ENCODE measurements around the gene GRIN1.

Gene GRIN1

DNA sequence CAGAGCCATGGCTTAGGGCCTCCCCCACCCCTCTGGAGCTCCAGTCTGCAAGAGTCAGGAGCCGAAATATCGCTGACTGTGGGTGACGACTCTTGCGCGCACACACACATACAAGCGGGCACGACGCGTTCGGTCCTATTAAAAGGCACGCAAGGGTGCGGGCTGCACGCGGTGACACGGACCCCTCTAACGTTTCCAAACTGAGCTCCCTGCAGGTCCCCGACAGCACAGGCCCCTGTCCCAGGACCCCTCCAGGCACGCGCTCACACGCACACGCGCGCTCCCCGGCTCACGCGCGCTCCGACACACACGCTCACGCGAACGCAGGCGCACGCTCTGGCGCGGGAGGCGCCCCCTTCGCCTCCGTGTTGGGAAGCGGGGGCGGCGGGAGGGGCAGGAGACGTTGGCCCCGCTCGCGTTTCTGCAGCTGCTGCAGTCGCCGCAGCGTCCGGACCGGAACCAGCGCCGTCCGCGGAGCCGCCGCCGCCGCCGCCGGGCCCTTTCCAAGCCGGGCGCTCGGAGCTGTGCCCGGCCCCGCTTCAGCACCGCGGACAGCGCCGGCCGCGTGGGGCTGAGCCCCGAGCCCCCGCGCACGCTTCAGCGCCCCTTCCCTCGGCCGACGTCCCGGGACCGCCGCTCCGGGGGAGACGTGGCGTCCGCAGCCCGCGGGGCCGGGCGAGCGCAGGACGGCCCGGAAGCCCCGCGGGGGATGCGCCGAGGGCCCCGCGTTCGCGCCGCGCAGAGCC lies at the start of gene GRIN1:
GRIN1 (plus strand) TSS at position 433 of the 746 bp plus-strand sequence. CDS start 333 bp downstream, outside the sequence.
- Histone ChIP-seq H3K4me1 (ENCODE audit: control insufficient read depth, insufficient read depth, low read length) (no peaks in the 10 kb centered on the region), H3K27me3 (ENCODE audit: control insufficient read depth, insufficient read depth, low read length) (peaks cover 64% of the 10 kb centered on the region), H3K36me3 (ENCODE audit: control insufficient read depth, insufficient read depth, low read length) (no peaks in the 10 kb centered on the region), H3K4me3 (ENCODE audit: low read depth, low read length) (peak within 1 kb of the TSS; percentile 39), H3K9ac (ENCODE audit: low read depth, low read length) (no peak within 1 kb of the TSS), H3K9me3 (ENCODE audit: control insufficient read depth, insufficient read depth, low read length) (no peaks in the 10 kb centered on the region)

DNA sequence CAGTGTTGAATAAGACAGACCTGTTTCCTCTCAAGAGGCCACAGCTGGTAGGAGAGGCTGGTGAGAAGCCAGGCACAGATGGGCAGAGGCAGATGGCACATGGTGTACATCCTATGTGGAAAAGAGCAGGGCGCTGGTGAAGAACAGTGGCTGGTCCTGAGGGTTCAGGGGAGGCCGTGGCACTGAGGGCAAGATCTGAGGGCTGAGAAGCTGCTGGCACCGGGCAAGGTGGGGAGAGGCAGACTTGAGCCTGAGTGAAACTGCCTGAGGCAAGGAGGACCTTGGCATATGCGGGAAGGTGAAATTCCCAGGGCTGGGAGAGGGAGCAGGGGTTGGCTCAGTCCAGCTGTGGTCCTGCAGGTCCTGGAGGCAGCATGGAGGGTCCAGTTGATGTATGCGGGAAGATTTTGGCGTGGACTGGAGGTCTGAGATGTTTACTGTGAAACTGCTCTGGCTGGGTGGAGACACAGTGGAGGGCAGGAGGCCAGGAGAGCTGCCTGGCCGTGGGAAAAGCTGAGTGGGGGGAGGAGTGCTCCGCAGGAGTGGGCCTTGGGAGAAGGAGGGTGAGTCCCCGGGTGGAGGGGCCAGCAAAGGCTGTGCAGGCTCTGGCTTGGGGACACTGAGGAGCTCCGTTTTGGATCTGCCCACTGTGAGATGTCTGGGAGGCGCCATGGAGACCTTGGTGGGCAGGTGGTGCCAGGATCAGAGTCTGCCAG lies 49.6 kb upstream of the GRIN1 start:
- H3K4me3 ChIP-seq (ENCODE audit: low read depth, low read length) = no peak overlapping the region
- no peaks in the 10 kb centered on the region for H3K9me3 ChIP-seq (ENCODE audit: control insufficient read depth, insufficient read depth, low read length)
- H3K36me3 ChIP-seq (ENCODE audit: control insufficient read depth, insufficient read depth, low read length) = peaks cover 13% of the 10 kb centered on the region
- peaks cover 2% of the 10 kb centered on the region for H3K4me1 ChIP-seq (ENCODE audit: control insufficient read depth, insufficient read depth, low read length)
- H3K9ac ChIP-seq (ENCODE audit: low read depth, low read length) = no peak overlapping the region
- peaks cover 4% of the 10 kb centered on the region for H3K27me3 ChIP-seq (ENCODE audit: control insufficient read depth, insufficient read depth, low read length)

GRCh38 chr9:137095664-137096517 lies 43.1 kb upstream of the GRIN1 start:
- Histone ChIP-seq H3K9ac (ENCODE audit: low read depth, low read length) (no peak overlapping the region), H3K27me3 (ENCODE audit: control insufficient read depth, insufficient read depth, low read length) (no peaks in the 10 kb centered on the region), H3K9me3 (ENCODE audit: control insufficient read depth, insufficient read depth, low read length) (no peaks in the 10 kb centered on the region), H3K4me1 (ENCODE audit: control insufficient read depth, insufficient read depth, low read length) (no peaks in the 10 kb centered on the region), H3K4me3 (ENCODE audit: low read depth, low read length) (no peak overlapping the region), H3K36me3 (ENCODE audit: control insufficient read depth, insufficient read depth, low read length) (peaks cover 28% of the 10 kb centered on the region)

DNA sequence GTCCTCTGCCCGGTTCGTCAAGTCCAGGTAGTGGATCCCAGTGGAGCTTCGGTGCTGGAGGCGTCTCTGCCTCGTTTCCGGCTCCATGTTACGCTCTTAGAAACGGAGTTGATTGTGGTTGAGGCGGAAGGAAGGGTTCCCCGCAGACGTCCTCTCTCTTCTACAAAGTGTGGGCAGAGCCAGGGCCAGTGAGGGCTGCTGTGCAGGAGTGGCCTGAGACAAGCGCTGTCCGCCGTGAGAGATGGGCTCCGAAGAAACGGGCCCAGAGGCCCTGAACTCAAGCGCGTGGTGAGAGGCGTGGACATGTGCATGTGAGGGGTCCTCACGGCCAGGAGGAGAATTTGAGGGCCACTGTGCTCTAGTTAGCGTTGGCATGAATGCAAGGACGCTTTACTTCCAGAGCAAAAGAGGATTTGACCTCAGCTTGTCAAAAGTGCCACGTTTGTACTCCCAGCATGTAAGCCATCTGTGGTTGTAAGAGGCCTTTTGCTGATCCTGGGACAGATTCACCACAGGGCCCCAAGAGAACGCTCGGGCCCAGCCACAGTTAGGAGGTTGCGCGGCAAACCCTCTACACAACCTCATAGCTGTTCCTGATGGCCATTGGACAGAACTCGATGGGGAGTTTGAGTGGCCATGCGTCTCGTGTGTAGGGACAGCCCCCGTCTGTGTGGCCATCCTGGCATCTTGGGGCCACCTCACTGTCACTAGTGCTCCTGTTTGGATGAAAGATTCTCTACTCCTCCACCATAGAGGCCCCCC lies 42.0 kb upstream of the GRIN1 start:
- H3K4me3 ChIP-seq (ENCODE audit: low read depth, low read length) = no peak overlapping the region
- no peaks in the 10 kb centered on the region for H3K9me3 ChIP-seq (ENCODE audit: control insufficient read depth, insufficient read depth, low read length)
- no peaks in the 10 kb centered on the region for H3K27me3 ChIP-seq (ENCODE audit: control insufficient read depth, insufficient read depth, low read length)
- peaks cover 30% of the 10 kb centered on the region for H3K36me3 ChIP-seq (ENCODE audit: control insufficient read depth, insufficient read depth, low read length)
- no peak overlapping the region for H3K9ac ChIP-seq (ENCODE audit: low read depth, low read length)
- no peaks in the 10 kb centered on the region for H3K4me1 ChIP-seq (ENCODE audit: control insufficient read depth, insufficient read depth, low read length)

DNA sequence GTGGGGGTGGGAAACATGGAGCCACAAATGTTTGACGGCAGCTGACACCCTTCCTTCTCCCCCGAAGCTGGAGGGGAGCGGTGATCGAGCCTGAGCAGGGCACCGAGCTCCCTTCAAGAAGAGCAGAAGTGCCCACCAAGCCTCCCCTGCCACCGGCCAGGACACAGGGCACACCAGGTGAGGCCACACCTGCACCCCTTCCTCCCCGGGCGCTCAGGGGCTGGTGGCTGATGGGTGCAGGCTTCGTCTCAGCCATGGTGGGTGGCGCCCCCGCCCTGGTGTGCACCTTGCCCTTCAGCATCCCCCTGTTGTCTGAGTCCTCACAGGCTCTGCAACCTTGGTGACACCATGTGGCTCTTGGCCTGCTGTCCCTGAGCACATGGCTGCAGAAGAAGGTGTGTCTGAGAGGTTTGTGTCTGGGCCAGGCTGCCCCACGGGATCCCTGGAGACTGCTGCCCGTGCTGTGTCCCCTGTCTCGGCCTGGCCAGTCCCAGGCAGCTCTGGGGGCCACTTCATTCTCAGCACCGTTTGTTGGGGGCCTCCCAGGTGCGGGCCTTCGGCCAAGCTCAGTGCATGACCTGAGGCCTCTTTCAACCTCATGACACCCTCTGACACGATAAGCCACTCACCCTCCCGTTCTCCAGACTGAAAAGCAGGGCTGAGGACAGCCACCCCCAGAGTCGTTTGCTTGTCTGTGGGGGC lies 41.0 kb upstream of the GRIN1 start:
- Histone ChIP-seq H3K4me1 (ENCODE audit: control insufficient read depth, insufficient read depth, low read length) (no peaks in the 10 kb centered on the region), H3K27me3 (ENCODE audit: control insufficient read depth, insufficient read depth, low read length) (no peaks in the 10 kb centered on the region), H3K9ac (ENCODE audit: low read depth, low read length) (no peak overlapping the region), H3K9me3 (ENCODE audit: control insufficient read depth, insufficient read depth, low read length) (peaks cover 5% of the 10 kb centered on the region), H3K4me3 (ENCODE audit: low read depth, low read length) (no peak overlapping the region), H3K36me3 (ENCODE audit: control insufficient read depth, insufficient read depth, low read length) (peaks cover 39% of the 10 kb centered on the region)

GRCh38 chr9:137099231-137099630 lies 39.7 kb upstream of the GRIN1 start:
- no peaks in the 10 kb centered on the region for H3K4me1 ChIP-seq (ENCODE audit: control insufficient read depth, insufficient read depth, low read length)
- H3K4me3 ChIP-seq (ENCODE audit: low read depth, low read length) = no peak overlapping the region
- H3K9ac ChIP-seq (ENCODE audit: low read depth, low read length) = no peak overlapping the region
- no peaks in the 10 kb centered on the region for H3K27me3 ChIP-seq (ENCODE audit: control insufficient read depth, insufficient read depth, low read length)
- H3K36me3 ChIP-seq (ENCODE audit: control insufficient read depth, insufficient read depth, low read length) = peaks cover 50% of the 10 kb centered on the region
- peaks cover 5% of the 10 kb centered on the region for H3K9me3 ChIP-seq (ENCODE audit: control insufficient read depth, insufficient read depth, low read length)

GRCh38 chr9:137103206-137103999 lies 35.6 kb upstream of the GRIN1 start:
- Histone ChIP-seq H3K9me3 (ENCODE audit: control insufficient read depth, insufficient read depth, low read length) (peaks cover 5% of the 10 kb centered on the region), H3K27me3 (ENCODE audit: control insufficient read depth, insufficient read depth, low read length) (no peaks in the 10 kb centered on the region), H3K4me1 (ENCODE audit: control insufficient read depth, insufficient read depth, low read length) (no peaks in the 10 kb centered on the region), H3K36me3 (ENCODE audit: control insufficient read depth, insufficient read depth, low read length) (peaks cover 63% of the 10 kb centered on the region), H3K4me3 (ENCODE audit: low read depth, low read length) (no peak overlapping the region), H3K9ac (ENCODE audit: low read depth, low read length) (no peak overlapping the region)

DNA sequence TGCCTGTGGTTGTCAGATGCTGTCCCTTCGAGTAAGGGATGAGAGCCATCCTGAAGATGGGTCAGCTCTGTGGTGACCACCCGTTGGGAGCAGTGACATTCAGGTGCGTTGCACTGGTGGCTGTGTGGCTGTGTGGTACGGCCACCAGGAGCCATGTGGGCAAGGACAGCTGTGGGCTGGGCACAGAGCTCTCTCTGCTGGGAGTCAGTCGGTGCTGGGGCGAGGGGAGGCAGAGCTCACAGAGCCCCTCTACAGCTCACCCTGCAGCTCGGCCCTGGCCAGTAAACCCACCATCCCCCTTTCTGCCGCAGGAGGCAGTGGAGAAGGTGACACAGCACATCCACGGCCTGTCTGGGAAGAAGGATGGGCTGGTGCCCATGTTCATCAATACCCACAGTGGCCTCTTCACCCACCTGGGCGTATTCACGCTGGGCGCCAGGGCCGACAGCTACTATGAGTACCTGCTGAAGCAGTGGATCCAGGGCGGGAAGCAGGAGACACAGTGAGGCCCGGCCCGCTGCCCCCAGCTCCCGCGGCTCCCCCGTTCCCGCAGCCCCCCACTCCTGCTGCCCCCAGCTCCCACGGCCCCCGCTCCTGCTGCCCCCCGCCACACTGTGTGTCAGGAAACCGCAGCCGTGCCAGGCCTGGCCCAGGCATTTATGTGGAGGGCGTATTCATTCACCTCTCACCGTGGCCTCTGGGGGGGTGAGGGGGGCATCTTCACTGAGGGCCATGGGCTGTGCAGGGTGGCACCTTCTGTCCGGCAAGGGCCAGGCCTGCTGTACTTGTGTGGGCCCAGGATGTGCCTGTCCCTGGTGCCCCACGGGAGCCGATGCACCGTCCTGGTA lies 32.9 kb upstream of the GRIN1 start:
- Histone ChIP-seq H3K9ac (ENCODE audit: low read depth, low read length) (no peak overlapping the region), H3K9me3 (ENCODE audit: control insufficient read depth, insufficient read depth, low read length) (peaks cover 5% of the 10 kb centered on the region), H3K27me3 (ENCODE audit: control insufficient read depth, insufficient read depth, low read length) (no peaks in the 10 kb centered on the region), H3K4me3 (ENCODE audit: low read depth, low read length) (no peak overlapping the region), H3K36me3 (ENCODE audit: control insufficient read depth, insufficient read depth, low read length) (peaks cover 65% of the 10 kb centered on the region), H3K4me1 (ENCODE audit: control insufficient read depth, insufficient read depth, low read length) (no peaks in the 10 kb centered on the region)

DNA sequence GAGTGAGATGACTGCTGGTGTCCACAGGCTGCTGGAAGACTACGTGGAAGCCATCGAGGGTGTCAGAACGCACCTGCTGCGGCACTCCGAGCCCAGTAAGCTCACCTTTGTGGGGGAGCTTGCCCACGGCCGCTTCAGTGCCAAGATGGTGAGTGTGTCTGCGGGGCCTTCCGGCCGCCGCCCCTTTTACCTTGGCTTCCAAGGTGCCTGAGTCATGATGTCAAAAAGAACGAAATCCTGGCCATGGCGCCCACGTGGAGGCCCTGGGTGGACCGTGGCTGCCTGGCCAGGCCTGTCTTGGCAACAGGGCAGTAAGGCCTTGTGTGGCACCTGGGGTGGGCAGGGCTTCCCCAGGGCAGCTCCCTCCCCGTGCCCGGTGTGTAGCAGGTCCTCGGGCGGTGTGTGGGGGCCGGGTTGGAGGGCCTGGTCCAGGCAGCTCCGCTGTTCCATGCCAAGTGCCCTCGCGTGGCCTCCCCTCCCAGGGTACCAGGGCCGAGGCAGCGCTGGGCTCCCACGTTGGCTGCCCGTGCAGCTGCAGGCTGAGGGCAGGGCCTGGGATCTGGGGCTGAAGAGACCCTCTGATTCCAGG lies 32.2 kb upstream of the GRIN1 start:
- Histone ChIP-seq H3K27me3 (ENCODE audit: control insufficient read depth, insufficient read depth, low read length) (no peaks in the 10 kb centered on the region), H3K4me1 (ENCODE audit: control insufficient read depth, insufficient read depth, low read length) (no peaks in the 10 kb centered on the region), H3K9ac (ENCODE audit: low read depth, low read length) (no peak overlapping the region), H3K9me3 (ENCODE audit: control insufficient read depth, insufficient read depth, low read length) (peaks cover 5% of the 10 kb centered on the region), H3K36me3 (ENCODE audit: control insufficient read depth, insufficient read depth, low read length) (peaks cover 60% of the 10 kb centered on the region), H3K4me3 (ENCODE audit: low read depth, low read length) (no peak overlapping the region)
